Activated T-cell treated with anti-CD3 and anti-CD28 coated beads, Interleukin-2, amount 50 U/mL, for 24 hours (primary cell): ENCODE data around the gene RNF4.
"Not testable (repeated sequence)": the region's sequence is repeated elsewhere in the genome, so short reads cannot be mapped to it uniquely, and the experiment has no call there.

ENCODE experiments used
- DNase-seq: peaks from one replicate; pipeline ENCODE4 v3.0.0-alpha.2; 2020
- H3K27ac Mint-ChIP-seq: 2 replicates; pipeline ENCODE4 v1.8.0; 2020; ENCODE audit warnings: mild to moderate bottlenecking, mixed read lengths
- H3K27me3 Mint-ChIP-seq: 2 replicates; pipeline ENCODE4 v1.8.0; 2020; ENCODE audit warnings: mixed read lengths
- H3K36me3 Mint-ChIP-seq: 2 replicates; pipeline ENCODE4 v1.8.0; 2020; ENCODE audit warnings: low read depth, mixed read lengths
- H3K4me1 Mint-ChIP-seq: 2 replicates; pipeline ENCODE4 v1.8.0; 2020; ENCODE audit warnings: low read depth, mixed read lengths
- H3K4me3 Mint-ChIP-seq: 2 replicates; pipeline ENCODE4 v1.8.0; 2020; ENCODE audit warnings: mild to moderate bottlenecking, moderate library complexity, mixed read lengths
- H3K9me3 Mint-ChIP-seq: 2 replicates; pipeline ENCODE4 v1.8.0; 2020; ENCODE audit warnings: mixed read lengths

RNF4 gene

DNA sequence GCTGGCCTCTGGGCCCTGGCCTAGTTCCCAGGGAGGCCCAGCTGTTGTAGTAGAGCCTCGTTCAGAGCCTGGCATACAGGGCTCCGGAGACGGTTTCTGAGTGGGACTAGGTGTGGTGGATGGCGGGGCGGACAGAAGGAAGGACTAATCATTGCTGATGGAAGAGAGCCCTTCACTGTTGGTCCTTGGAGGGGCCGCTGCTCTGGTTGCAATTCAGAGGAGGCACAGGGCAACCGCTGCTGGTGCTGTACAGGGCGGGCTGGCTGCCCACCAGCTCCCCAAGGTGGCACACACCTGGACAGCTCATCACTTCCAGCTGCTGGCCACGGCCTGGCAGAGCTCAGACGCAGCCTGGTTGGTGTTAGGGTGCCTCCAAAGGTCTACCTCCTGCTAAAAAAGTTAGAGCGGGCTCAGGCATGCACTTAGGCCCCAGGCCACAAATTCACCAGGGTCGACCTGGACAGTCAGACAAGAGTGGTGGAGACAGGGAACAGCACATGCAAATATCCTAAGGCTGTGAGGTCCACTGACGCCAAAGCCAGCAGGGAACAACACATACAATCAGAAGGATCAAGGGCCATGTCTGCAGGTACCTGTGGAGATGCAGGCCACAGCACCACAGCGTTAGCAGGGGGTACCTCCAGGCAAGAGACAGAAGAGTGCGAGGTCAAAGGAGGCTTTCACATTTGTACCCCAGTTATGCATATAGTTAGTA is 7.5 kb upstream of the RNF4 start:
- no peak for DNase-seq
- no peaks in the 10 kb centered on the region for H3K36me3 Mint-ChIP-seq
- H3K27ac Mint-ChIP-seq, result no peak overlapping the region
- no peaks in the 10 kb centered on the region for H3K9me3 Mint-ChIP-seq
- H3K4me3 Mint-ChIP-seq, result peak overlapping the region; percentile 67
- peaks cover 9% of the 10 kb centered on the region for H3K4me1 Mint-ChIP-seq
- H3K27me3 Mint-ChIP-seq, result peaks cover 5% of the 10 kb centered on the region

- H3K4me1 Mint-ChIP-seq, result peaks cover 13% of the 10 kb centered on the region
- DNase-seq, result peak; percentile 81
- no peaks in the 10 kb centered on the region for H3K9me3 Mint-ChIP-seq
- peaks cover 5% of the 10 kb centered on the region for H3K27me3 Mint-ChIP-seq
- H3K36me3 Mint-ChIP-seq, result no peaks in the 10 kb centered on the region
- no peak overlapping the region for H3K27ac Mint-ChIP-seq
- H3K4me3 Mint-ChIP-seq, result peak overlapping the region; percentile 69
These were observed 6.5 kb upstream of the RNF4 start for GRCh38 chr4:2462218-2462991.

GRCh38 chr4:2462992-2463762 is 5.7 kb upstream of the RNF4 start:
- Mint-ChIP-seq H3K4me3 (peak overlapping the region; percentile 69), H3K27ac (peak overlapping the region; percentile 8), H3K27me3 (peaks cover 5% of the 10 kb centered on the region), H3K36me3 (peaks cover 6% of the 10 kb centered on the region), H3K4me1 (peaks cover 19% of the 10 kb centered on the region), H3K9me3 (no peaks in the 10 kb centered on the region)
- DNase-seq, result no peak

GRCh38 chr4:2465032-2465431 is 3.9 kb upstream of the RNF4 start:
- DNase-seq, result no peak
- Mint-ChIP-seq H3K4me1 (peaks cover 19% of the 10 kb centered on the region), H3K9me3 (no peaks in the 10 kb centered on the region), H3K36me3 (peaks cover 22% of the 10 kb centered on the region), H3K4me3 (no peak overlapping the region), H3K27me3 (peaks cover 5% of the 10 kb centered on the region), H3K27ac (no peak overlapping the region)

DNA sequence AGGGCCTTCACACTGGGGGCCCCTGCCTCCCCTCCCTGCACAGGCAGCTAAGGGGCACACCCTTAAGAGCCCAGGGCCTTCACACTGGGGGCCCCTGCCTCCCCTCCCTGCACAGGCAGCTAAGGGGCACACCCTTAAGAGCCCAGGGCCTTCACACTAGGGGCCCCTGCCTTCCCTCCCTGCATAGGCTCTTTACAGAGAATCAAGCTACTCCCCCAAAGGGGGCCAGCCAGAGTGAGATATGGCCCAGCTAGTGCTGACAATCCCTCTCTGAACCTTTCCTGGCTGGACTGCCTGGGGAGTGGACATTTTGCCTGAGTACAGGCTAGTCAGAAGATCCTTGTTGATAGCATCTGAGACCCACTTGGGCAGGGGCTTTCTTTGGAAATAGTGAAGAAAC is 3.4 kb upstream of the RNF4 start:
- H3K4me1 Mint-ChIP-seq, result peaks cover 23% of the 10 kb centered on the region
- H3K27ac Mint-ChIP-seq, H3K4me3 Mint-ChIP-seq, H3K27me3 Mint-ChIP-seq, H3K9me3 Mint-ChIP-seq, DNase-seq: not testable (repeated sequence)
- H3K36me3 Mint-ChIP-seq, result peaks cover 27% of the 10 kb centered on the region

- peak overlapping the region; percentile 99 for H3K27ac Mint-ChIP-seq
These were observed 482 bp downstream of the RNF4 start for GRCh38 chr4:2469192-2469984.

DNA sequence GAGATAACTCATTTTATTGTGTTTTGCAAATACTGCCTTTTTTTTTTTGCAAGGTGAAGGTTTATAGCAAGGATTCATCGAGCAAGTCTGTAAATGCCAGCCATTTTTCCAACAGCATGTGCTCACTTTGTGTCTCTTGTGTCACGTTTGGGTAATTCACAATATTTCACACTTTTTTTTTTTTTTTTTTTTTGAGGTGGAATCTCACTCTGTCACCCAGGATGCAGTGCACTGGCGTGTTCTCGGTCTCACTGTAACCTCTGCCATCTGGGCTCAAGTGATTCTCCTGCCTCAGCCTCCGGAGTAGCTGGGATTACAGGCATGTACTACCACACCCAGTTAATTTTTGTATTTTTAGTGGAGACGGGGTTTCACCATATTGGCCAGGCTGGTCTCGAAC is 1.9 kb downstream of the RNF4 start:
- DNase-seq, result no peak
- no peaks in the 10 kb centered on the region for H3K9me3 Mint-ChIP-seq
- peaks cover 78% of the 10 kb centered on the region for H3K36me3 Mint-ChIP-seq
- H3K4me1 Mint-ChIP-seq, result peaks cover 64% of the 10 kb centered on the region
- peak overlapping the region; percentile 99 for H3K27ac Mint-ChIP-seq
- H3K27me3 Mint-ChIP-seq, result no peaks in the 10 kb centered on the region
- H3K4me3 Mint-ChIP-seq, result peak overlapping the region; percentile 98

More at GRCh38 chr4:2469192-2469984, 482 bp downstream of the RNF4 start:
- Mint-ChIP-seq H3K4me1 (peaks cover 50% of the 10 kb centered on the region), H3K36me3 (peaks cover 64% of the 10 kb centered on the region), H3K27me3 (no peaks in the 10 kb centered on the region), H3K9me3 (no peaks in the 10 kb centered on the region), H3K4me3 (peak overlapping the region; percentile 98)
- DNase-seq, result peak; percentile 81

DNA sequence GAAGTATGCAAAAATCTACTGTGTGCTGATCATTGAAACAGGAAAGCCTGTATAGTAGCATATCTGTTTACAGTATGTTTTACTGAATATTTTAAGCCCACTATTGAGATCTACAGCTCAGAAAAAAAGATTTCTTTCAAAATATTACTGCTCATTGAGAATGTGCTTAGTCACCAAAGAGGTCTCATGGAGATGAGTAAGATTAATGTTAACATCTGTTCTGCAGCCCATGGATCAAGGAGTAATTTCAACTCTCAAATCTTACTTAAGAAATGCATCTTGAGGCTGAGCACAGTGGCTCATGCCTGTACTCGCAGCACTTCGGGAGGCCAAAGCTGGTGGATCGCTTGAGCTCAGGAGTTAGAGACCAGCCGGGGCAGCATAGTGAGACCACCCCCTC is 3.3 kb downstream of the RNF4 start:
- Mint-ChIP-seq H3K9me3 (no peaks in the 10 kb centered on the region), H3K27me3 (no peaks in the 10 kb centered on the region), H3K27ac (peak overlapping the region; percentile 99), H3K36me3 (peaks cover 92% of the 10 kb centered on the region), H3K4me3 (peak overlapping the region; percentile 98), H3K4me1 (peaks cover 72% of the 10 kb centered on the region)
- no peak for DNase-seq

DNA sequence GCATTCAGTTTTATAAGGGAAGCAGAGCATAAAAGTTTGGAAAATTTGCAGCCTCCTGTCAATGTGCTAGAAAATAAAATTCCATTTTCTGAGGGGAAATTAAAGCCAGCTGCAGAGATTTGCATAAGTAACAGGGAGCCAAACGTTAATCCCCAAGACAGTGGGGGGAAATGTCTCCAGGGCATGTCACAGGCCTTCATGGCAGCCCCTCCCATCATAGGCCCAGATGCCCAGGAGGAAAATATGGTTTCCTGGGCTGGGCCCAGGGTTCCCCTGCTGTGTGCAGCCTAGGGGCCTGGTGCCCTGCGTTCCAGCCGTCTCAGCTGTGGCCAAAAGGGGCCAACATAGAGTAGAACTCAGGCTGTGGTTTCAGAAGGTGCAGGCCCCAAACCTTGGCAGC is 9.3 kb downstream of the RNF4 start:
- Mint-ChIP-seq H3K4me3 (peak overlapping the region; percentile 12), H3K27ac (peak overlapping the region; percentile 68), H3K4me1 (peaks cover 97% of the 10 kb centered on the region), H3K36me3 (peaks cover 93% of the 10 kb centered on the region), H3K9me3 (no peaks in the 10 kb centered on the region), H3K27me3 (no peaks in the 10 kb centered on the region)
- DNase-seq, result no peak

GRCh38 chr4:2480649-2481048 is 11.7 kb downstream of the RNF4 start:
- Mint-ChIP-seq H3K36me3 (peaks cover 83% of the 10 kb centered on the region), H3K4me3 (no peak overlapping the region), H3K27me3 (no peaks in the 10 kb centered on the region), H3K4me1 (peaks cover 94% of the 10 kb centered on the region), H3K9me3 (no peaks in the 10 kb centered on the region), H3K27ac (peak overlapping the region; percentile 89)
- DNase-seq, result no peak

GRCh38 chr4:2482192-2482591 is 13.3 kb downstream of the RNF4 start:
- Mint-ChIP-seq H3K27me3 (no peaks in the 10 kb centered on the region), H3K4me1 (peaks cover 96% of the 10 kb centered on the region), H3K27ac (peak overlapping the region; percentile 89), H3K36me3 (peaks cover 80% of the 10 kb centered on the region), H3K4me3 (peak overlapping the region; percentile 49), H3K9me3 (no peaks in the 10 kb centered on the region)
- no peak for DNase-seq

DNA sequence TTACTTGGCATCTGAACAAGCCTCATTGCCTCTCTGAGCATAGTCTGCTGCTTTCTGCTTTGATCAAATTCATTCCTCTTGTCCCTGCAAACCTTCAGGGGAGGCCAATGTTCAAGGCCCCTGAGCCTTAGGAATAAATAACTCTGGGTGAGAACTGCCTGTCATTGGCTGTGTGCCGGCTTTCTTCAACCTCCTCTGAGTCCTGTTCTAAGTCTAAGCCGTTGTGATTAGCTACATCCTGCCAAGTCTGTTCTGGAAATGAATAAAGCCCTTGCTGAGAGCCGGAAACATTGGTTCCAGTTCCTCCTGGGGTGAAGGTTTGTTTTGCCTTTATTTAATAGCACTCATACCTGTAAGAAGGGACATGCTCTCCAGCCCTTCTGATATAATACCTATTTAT is 13.8 kb downstream of the RNF4 start:
- peak overlapping the region; percentile 49 for H3K4me3 Mint-ChIP-seq
- H3K9me3 Mint-ChIP-seq, result no peaks in the 10 kb centered on the region
- peak overlapping the region; percentile 89 for H3K27ac Mint-ChIP-seq
- H3K36me3 Mint-ChIP-seq, result peaks cover 77% of the 10 kb centered on the region
- no peak for DNase-seq
- peaks cover 96% of the 10 kb centered on the region for H3K4me1 Mint-ChIP-seq
- no peaks in the 10 kb centered on the region for H3K27me3 Mint-ChIP-seq

GRCh38 chr4:2483237-2483636 is 14.3 kb downstream of the RNF4 start:
- Mint-ChIP-seq H3K9me3 (no peaks in the 10 kb centered on the region), H3K27ac (peak overlapping the region; percentile 89), H3K4me3 (peak overlapping the region; percentile 49), H3K4me1 (peaks cover 95% of the 10 kb centered on the region), H3K27me3 (no peaks in the 10 kb centered on the region), H3K36me3 (peaks cover 77% of the 10 kb centered on the region)
- DNase-seq, result no peak

DNA sequence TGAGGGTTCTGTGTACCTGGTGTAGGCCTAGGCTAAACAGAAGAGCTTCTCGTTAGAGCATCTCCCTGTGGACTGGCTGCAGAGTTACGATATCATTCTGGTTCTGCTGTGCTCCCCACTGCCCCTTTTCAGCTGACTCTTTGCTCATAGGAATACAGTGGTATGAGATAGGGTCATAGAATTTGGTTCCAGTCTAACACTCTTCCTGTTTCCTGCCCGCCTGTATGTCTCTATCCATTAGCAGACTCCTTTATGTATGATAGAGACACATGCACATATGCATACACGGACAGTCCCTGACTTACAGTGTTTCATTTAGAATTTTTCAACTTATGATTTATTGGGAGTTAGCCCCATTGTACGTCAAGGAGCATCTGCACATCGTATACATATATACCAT is 15.3 kb downstream of the RNF4 start:
- Mint-ChIP-seq H3K9me3 (no peaks in the 10 kb centered on the region), H3K36me3 (peaks cover 73% of the 10 kb centered on the region), H3K27me3 (no peaks in the 10 kb centered on the region), H3K4me3 (peak overlapping the region; percentile 36), H3K27ac (peak overlapping the region; percentile 82), H3K4me1 (peaks cover 90% of the 10 kb centered on the region)
- DNase-seq, result no peak
